GM12873 (cell line): ENCODE data around the gene ANKAR.

Experiments
- CTCF ChIP-seq: IDR thresholded peaks from 2 replicates; pipeline ENCODE4 v1.5.1; 2012; ENCODE audit warnings: low read depth, mild to moderate bottlenecking, moderate library complexity, low read length, control low read depth; ENCODE audit not compliant: insufficient read depth; ENCODE audit errors: missing control alignments

ANKAR gene

DNA sequence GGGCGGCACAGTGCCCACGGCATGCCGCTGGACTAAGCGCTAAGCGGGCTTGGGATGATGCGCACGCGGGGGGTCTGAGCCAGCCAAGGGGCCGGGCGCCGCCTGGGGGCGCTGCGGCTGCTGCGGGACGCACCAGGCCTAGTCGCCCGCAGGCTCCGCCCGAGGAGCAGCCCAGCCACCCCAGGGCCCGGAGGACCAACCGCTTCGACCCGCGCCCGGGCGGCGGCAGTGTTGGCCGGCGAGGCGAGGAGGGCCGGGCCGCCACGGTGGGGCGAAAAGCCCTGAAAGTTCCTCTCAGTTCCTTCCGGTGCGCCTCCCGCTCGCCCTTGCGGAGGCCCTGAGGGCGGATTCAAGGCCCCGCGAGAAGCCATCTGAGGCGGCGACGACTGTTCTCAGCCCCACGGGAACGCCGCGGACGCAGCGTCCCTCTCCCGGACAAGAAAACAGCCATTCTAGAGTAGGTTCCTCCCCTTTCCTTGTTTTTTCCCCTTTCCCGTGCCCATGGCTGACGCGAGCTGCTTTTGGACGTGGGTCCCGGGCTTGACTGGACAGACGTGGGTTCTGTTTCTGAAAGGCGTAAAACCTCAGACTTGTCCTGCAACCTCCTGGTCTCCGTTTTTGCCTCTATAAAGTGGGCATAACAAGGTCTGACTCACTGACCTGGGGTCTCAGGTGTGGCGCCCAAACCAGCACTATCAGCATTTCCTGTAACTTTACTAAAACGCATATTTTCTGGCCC, at the start of gene ANKAR:
TSS of gene ANKAR (plus strand) at position 297 of the 739 bp plus-strand sequence. CDS start 1,821 bp downstream, outside the sequence.
- TF ChIP-seq CTCF = peak; percentile 86

GRCh38 chr2:189625636-189626035, 48.8 kb upstream of the ANKAR start:
- TF ChIP-seq CTCF = no peak

GRCh38 chr2:189627789-189628188, 46.7 kb upstream of the ANKAR start:
- no peak for TF ChIP-seq CTCF

DNA sequence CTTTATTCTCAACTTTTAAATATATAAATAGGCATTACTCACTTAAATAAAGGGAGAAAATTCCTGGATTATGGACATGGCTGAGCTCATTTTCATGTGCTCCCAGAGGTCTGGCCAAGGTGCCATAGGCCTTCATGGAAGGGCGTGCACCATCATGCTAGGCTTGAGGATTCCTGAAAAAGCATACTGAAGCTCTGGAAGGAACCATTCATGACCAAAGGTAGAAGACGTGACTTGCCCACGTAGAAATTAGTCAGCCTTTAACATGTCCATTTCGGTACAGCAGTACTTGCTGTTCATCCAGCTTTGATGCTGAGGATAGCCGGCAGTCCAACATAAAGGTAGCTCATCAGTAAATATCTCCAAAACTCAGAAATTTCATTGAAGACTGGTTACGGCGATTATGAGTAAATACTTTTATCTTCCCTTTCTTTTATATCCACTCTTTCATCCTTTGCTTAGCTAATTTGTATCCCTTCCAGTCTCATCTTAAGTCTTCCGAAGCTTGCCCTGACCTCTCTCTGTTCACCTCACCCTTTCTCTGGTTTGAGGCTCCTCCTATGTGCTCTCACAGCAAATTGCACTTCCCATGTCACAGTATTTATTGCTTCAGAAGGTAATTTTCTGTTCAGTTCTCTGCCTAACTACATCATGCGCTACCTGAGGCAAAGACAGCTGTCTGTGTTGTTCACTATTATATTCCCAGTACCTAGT, 45.5 kb upstream of the ANKAR start:
- no peak for TF ChIP-seq CTCF

GRCh38 chr2:189629531-189630453, 44.7 kb upstream of the ANKAR start:
- TF ChIP-seq CTCF = no peak

GRCh38 chr2:189631849-189632248, 42.6 kb upstream of the ANKAR start:
- no peak for TF ChIP-seq CTCF
